ENCODE data around the gene RAB26. TPM values are rescaled to one million over a fixed set of nuclear protein-coding genes. Genes with fewer than 3 reads are reported as not detected.
"Not testable (repeated sequence)": the region's sequence is repeated elsewhere in the genome, so short reads cannot be mapped to it uniquely, and the experiment has no call there.

The RAB26 gene
- total RNA-seq, 8 experiments from 2014 or later = 3.3 to 22.2 (median 5.2) TPM

- in situ Hi-C loops (cut with MboI; ENCODE audit: low pct_unique_long_range_greater_than_20kb in 2 of 9, low sequenced_read_pairs in 9 of 9, unreplicated experiment in 9 of 9) = loop anchor here in 4 of 9 experiments (25.0 kb wide), 2 partner anchors 93 to 118 kb away; partner anchors contain the start of genes NPW (in 3 of the 4), ZNF598 (in 3 of the 4), NHERF2 (in 1 of the 4) and NTHL1 (in 1 of the 4)
- peaks cover 33 to 38% of the 10 kb centered on the region in 2 donors for H3K4me1 ChIP-seq (replicated peaks in 1 of 2)
- ATAC-seq (replicated peaks in 6 of 8); H3K4me3 ChIP-seq; H3K27ac ChIP-seq: not testable (repeated sequence)
- WGBS, 10 experiments = no CpG with 5 or more reads among the region's 22 CpGs
These were observed 18.5 kb upstream of the RAB26 start for GRCh38 chr16:2129890-2130447.

GRCh38 chr16:2133797-2134196 lies 14.6 kb upstream of the RAB26 start:
- in situ Hi-C loops (cut with MboI; ENCODE audit: low pct_unique_long_range_greater_than_20kb in 2 of 9, low sequenced_read_pairs in 9 of 9, unreplicated experiment in 9 of 9) = loop anchor here in 4 of 9 experiments (25.0 kb wide), 2 partner anchors 96 to 121 kb away; partner anchors contain the start of genes NPW (in 3 of the 4), ZNF598 (in 3 of the 4), NHERF2 (in 1 of the 4) and NTHL1 (in 1 of the 4)
- not testable (repeated sequence) for ATAC-seq (replicated peaks in 6 of 8)

GRCh38 chr16:2135071-2135470 lies 13.4 kb upstream of the RAB26 start:
- WGBS, 10 experiments = no CpG with 5 or more reads among the region's 42 CpGs
- peak overlapping the region; percentile 58 to 95 (median 59) for H3K4me3 ChIP-seq
- not testable (repeated sequence) for ATAC-seq (replicated peaks in 6 of 8); H3K4me1 ChIP-seq (replicated peaks in 1 of 2)
- H3K27ac ChIP-seq = peak overlapping the region; percentile 80 to 85
- in situ Hi-C loops (cut with MboI; ENCODE audit: low pct_unique_long_range_greater_than_20kb in 2 of 9, low sequenced_read_pairs in 9 of 9, unreplicated experiment in 9 of 9) = loop anchor here in 4 of 9 experiments (25.0 kb wide), 2 partner anchors 98 to 123 kb away; partner anchors contain the start of genes NPW (in 3 of the 4), ZNF598 (in 3 of the 4), NHERF2 (in 1 of the 4) and NTHL1 (in 1 of the 4)

More at GRCh38 chr16:2133797-2134196, 14.6 kb upstream of the RAB26 start:
- H3K27ac ChIP-seq; H3K4me1 ChIP-seq (replicated peaks in 1 of 2): not testable (repeated sequence)
- peak overlapping the region in 2 of 5 donors; percentile 13 to 24 for H3K4me3 ChIP-seq
- no CpG with 5 or more reads among the region's 12 CpGs for WGBS, 10 experiments

GRCh38 chr16:2135770-2136490 lies 12.5 kb upstream of the RAB26 start, which contains the start of gene PKD1:
Gene PKD1 (minus strand): TSS chr16:2135898. CDS start chr16:2135689, 209 bp downstream.
- 0% methylated on average over 1 to 2 of the region's 81 CpGs; no CpG with 5 or more reads in 8 of the 10 experiments for WGBS, 10 experiments
- ATAC-seq (replicated peaks in 6 of 8) = peak; percentile 83 to 98 (median 94)
- H3K4me3 ChIP-seq = peak within 1 kb of the TSS; percentile 58 to 95 (median 59)
- H3K4me1 ChIP-seq (replicated peaks in 1 of 2) = not testable (repeated sequence)
- in situ Hi-C loops (cut with MboI; ENCODE audit: low pct_unique_long_range_greater_than_20kb in 2 of 9, low sequenced_read_pairs in 9 of 9, unreplicated experiment in 9 of 9) = loop anchor here in 4 of 9 experiments (25.0 kb wide), 2 partner anchors 99 to 124 kb away; partner anchors contain the start of genes NPW (in 3 of the 4), ZNF598 (in 3 of the 4), NHERF2 (in 1 of the 4) and NTHL1 (in 1 of the 4)
- peak within 1 kb of the TSS; percentile 80 to 85 for H3K27ac ChIP-seq

GRCh38 chr16:2142942-2143877 lies 5.2 kb upstream of the RAB26 start:
- H3K27ac ChIP-seq = no peak overlapping the region
- peak in 4 of 8 experiments; percentile 10 to 23 (median 18) for ATAC-seq (replicated peaks in 6 of 8)
- in situ Hi-C loops (cut with MboI; ENCODE audit: low pct_unique_long_range_greater_than_20kb in 2 of 9, low sequenced_read_pairs in 9 of 9, unreplicated experiment in 9 of 9) = loop anchor here in 6 of 9 experiments (10.0 to 25.0 kb wide), 3 partner anchors 106 to 131 kb away; partner anchors contain the start of genes NHERF2 (in 3 of the 6), NPW (in 3 of the 6), ZNF598 (in 3 of the 6) and NTHL1 (in 1 of the 6)
- 0 to 87% (median 78%) methylated on average over 1 to 7 of the region's 31 CpGs; no CpG with 5 or more reads in 2 of the 10 experiments for WGBS, 10 experiments
- peaks cover 6 to 9% of the 10 kb centered on the region in 2 donors for H3K4me1 ChIP-seq (replicated peaks in 1 of 2)
- H3K4me3 ChIP-seq = no peak overlapping the region

- in situ Hi-C loops (cut with MboI; ENCODE audit: low pct_unique_long_range_greater_than_20kb in 2 of 9, low sequenced_read_pairs in 9 of 9, unreplicated experiment in 9 of 9) = loop anchor here in 6 of 9 experiments (10.0 to 25.0 kb wide), 3 partner anchors 107 to 132 kb away; partner anchors contain the start of genes NHERF2 (in 3 of the 6), NPW (in 3 of the 6), ZNF598 (in 3 of the 6) and NTHL1 (in 1 of the 6)
- Histone ChIP-seq H3K27ac (no peak overlapping the region), H3K4me1 (replicated peaks in 1 of 2) (peaks cover 9 to 12% of the 10 kb centered on the region in 2 donors), H3K4me3 (no peak overlapping the region)
- 80 to 87% methylated on average over 1 to 3 of the region's 17 CpGs; no CpG with 5 or more reads in 8 of the 10 experiments for WGBS, 10 experiments
- no peak for ATAC-seq (replicated peaks in 6 of 8)
These were observed 4.4 kb upstream of the RAB26 start for GRCh38 chr16:2143878-2144485.

GRCh38 chr16:2145843-2146242 lies 2.6 kb upstream of the RAB26 start:
- in situ Hi-C loops (cut with MboI; ENCODE audit: low pct_unique_long_range_greater_than_20kb in 2 of 9, low sequenced_read_pairs in 9 of 9, unreplicated experiment in 9 of 9) = loop anchor here in 6 of 9 experiments (10.0 to 25.0 kb wide), 3 partner anchors 109 to 134 kb away; partner anchors contain the start of genes NHERF2 (in 3 of the 6), NPW (in 3 of the 6), ZNF598 (in 3 of the 6) and NTHL1 (in 1 of the 6)

GRCh38 chr16:2147378-2147777 lies 1.0 kb upstream of the RAB26 start:
- ATAC-seq (replicated peaks in 6 of 8) = no peak
- Histone ChIP-seq H3K27ac (no peak overlapping the region), H3K4me1 (replicated peaks in 1 of 2) (peaks cover 32 to 33% of the 10 kb centered on the region in 2 donors), H3K4me3 (no peak overlapping the region)
- in situ Hi-C loops (cut with MboI; ENCODE audit: low pct_unique_long_range_greater_than_20kb in 2 of 9, low sequenced_read_pairs in 9 of 9, unreplicated experiment in 9 of 9) = loop anchor here in 6 of 9 experiments (10.0 to 25.0 kb wide), 3 partner anchors 110 to 135 kb away; partner anchors contain the start of genes NHERF2 (in 3 of the 6), NPW (in 3 of the 6), ZNF598 (in 3 of the 6) and NTHL1 (in 1 of the 6)
- 40 to 100% (median 64%) methylated on average over 1 to 4 of the region's 6 CpGs; no CpG with 5 or more reads in 4 of the 10 experiments for WGBS, 10 experiments

More at GRCh38 chr16:2145843-2146242, 2.6 kb upstream of the RAB26 start:
- Histone ChIP-seq H3K27ac (no peak overlapping the region), H3K4me3 (no peak overlapping the region), H3K4me1 (replicated peaks in 1 of 2) (peaks cover 22% of the 10 kb centered on the region in 2 donors)
- WGBS, 10 experiments = 50 to 95% (median 67%) methylated on average over 1 to 4 of the region's 5 CpGs; no CpG with 5 or more reads in 1 of the 10 experiments
- ATAC-seq (replicated peaks in 6 of 8) = no peak

- in situ Hi-C loops (cut with MboI; ENCODE audit: low pct_unique_long_range_greater_than_20kb in 2 of 9, low sequenced_read_pairs in 9 of 9, unreplicated experiment in 9 of 9) = loop anchor here in 6 of 9 experiments (10.0 to 25.0 kb wide), 3 partner anchors 112 to 137 kb away; partner anchors contain the start of genes NHERF2 (in 3 of the 6), NPW (in 3 of the 6), ZNF598 (in 3 of the 6) and NTHL1 (in 1 of the 6)
- H3K4me1 ChIP-seq (replicated peaks in 1 of 2) = peaks cover 45 to 47% of the 10 kb centered on the region in 2 donors
- ATAC-seq (replicated peaks in 6 of 8) = peak; percentile 1 to 35 (median 16)
- peak overlapping the region; percentile 30 to 49 (median 32) for H3K4me3 ChIP-seq
- H3K27ac ChIP-seq = peak overlapping the region in 1 of 2 donors; percentile 54
- WGBS, 10 experiments = 2 to 20% (median 17%) methylated on average over 1 to 9 of the region's 62 CpGs; no CpG with 5 or more reads in 7 of the 10 experiments
These were observed 547 bp downstream of the RAB26 start for GRCh38 chr16:2148714-2149629.

All from motor neuron (in vitro differentiated cells).